Stimulated activated CD4-positive, alpha-beta T cell treated with anti-CD3 and anti-CD28 coated beads, Interleukin-1b, Interleukin-23, amount 100 ng/mL, for 4 hours (primary cell): ENCODE measurements around the gene DGKZ.

Source experiments
- DNase-seq, 2 donors: peaks; one replicate each; pipeline ENCODE4 v3.0.0-alpha.2; 2020; ENCODE audit warnings: low read depth in 2 of 2

The DGKZ gene

DNA sequence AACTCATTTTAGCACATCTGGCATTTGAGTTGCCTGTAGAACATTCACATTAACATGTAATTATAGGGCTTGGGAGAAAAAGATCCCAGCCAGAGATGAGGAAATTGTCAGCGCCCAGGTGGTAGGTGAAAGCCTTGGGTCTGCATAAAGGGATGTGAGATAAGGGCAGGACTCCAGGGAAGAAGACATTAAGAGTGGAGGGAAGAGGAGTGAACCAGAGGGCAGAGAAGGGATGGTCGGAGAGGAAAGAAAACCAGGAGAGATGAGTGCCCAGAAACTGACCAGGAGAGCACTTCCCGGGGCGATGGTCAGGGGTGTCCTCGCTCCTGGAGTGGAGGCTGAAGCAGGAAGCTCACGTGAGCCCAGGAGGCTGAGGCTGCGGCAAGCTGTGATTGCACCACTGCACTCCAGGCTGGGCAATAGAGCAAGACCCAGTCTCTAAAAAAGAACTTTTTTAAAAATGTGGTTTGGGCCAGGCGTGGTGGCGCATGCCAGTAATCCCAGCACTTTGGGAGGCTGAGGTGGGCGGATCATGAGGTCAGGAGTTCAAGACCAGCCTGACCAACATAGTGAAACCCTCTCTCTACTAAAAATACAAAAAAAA is 20.3 kb upstream of the DGKZ start:
- DNase-seq = no peak

DNA sequence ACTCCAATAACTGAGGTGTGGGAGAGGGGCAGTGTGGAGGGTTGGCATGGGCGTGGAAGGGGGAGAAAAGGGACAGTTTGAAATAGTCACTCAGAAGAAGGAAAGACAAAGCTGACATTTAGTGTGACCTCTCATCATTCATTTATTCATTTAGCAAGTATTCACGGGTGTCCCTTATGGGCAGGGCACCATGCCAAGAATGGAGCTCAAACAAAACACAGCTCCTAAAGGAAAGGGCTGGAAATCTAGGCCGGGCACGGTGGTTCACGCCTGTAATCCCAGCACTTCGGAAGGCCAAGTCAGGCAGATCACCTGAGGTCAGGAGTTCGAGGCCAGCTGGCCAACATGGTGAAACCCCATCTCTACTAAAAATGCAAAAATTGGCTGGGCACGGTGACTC is 19.4 kb upstream of the DGKZ start:
- no peak for DNase-seq

DNA sequence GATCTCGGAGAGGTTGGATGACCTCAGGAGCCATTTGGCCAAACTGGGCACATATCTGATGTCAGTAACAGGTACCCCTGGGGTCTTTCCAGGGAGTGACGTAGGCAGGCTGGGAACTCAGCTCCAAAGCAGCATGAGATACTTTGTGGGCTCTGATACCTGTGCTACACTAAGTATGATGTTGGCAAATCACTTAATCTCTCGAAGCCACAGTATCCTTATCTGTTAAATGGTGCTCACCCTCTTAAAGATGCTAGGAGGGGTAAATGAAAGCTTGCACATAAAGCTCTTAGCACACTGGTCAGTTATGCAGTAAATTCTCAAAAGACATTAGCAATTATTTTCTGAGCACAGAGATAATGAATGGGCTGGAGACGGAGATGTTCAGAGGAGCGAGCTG is 17.1 kb upstream of the DGKZ start:
- DNase-seq = no peak

DNA sequence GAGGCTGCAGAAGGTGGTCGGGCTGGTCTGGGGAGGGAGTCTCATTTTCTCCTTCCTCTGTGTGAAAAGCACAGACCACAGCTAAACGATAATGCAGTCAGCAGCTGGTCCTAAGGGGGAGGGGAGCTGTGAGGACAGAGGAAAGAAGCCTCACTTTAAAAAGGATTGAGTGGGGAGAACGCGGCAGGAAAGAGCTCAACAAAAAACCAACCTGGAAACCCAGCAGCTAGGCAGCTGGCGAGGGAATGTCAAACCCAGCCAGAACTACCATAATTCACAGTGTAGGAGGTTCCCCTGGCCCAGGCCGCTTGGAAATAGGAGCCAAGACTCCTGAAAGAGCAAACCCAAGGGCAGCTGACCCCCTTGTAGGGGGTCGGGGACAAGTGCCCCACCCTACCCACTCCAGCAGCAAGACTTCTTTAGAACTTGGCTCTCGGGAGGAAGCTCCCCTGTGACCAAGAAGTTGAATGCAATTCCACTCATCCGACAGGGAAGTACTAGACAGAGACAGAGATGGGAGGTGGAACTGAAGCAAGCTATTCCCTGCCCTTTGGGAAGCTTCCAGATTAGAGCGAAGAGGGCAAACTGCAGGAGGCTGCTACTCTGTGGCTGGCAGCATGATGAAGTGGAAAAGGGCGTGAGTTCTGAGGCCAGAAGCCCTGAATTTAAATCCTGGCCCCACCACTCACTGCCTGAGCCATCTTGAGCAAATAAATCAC is 16.5 kb upstream of the DGKZ start:
- no peak for DNase-seq

DNA sequence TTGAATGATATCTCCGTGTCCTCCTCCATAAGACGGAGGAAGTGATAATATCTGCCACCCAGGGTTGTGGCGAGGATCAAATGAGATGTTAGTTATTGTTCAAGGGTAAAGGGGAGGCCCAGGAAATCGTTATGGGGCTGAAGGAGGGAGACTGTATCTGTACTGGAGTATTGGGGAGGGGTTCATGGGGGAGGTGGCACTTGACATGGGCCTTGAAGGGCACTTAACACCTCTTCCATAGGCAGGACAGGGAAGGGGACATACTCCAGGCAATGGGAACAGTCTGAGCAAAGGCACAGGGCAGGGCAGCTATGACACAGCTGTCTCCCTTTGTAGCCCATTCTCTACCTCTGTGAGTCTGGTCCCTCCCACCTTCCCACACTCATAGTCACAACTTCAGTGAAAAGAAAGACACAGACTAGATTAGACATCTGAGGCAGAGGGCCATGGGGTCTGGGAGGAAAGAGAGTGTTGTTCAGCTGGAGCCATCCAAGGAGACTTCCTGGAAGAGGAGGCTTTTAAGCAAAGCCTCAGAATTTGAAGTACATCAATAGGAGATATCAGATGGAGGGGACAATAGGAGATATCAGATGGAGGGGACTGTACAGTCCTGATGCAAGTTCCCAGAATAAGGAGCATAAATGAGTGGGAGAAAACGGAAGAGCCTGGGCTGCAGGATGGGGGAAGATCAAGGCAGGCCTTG is 15.8 kb upstream of the DGKZ start:
- no peak for DNase-seq

DNA sequence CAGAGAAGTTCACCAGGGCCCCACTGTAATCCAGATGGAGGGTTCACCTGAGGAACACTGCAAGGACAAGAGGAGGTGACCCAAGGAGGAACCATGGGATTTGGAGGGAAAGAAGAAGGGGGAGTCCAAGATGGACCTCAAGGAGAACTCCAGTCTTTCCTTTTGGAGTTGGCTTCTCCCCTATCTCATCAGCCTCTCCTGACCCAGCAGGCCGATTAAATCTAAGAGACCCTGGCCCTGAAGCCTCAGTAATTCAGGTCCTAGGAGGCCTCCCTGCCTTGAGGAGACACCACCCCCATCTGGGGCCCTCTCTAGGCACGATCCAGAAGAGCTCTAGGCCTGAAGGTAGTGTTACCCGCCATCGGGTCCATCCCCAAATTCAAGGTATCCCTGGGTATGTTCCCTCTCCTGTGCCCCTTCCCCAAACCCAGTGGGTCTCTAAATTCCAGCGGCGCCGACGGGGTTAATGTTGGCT is 15.1 kb upstream of the DGKZ start:
- DNase-seq = no peak

DNA sequence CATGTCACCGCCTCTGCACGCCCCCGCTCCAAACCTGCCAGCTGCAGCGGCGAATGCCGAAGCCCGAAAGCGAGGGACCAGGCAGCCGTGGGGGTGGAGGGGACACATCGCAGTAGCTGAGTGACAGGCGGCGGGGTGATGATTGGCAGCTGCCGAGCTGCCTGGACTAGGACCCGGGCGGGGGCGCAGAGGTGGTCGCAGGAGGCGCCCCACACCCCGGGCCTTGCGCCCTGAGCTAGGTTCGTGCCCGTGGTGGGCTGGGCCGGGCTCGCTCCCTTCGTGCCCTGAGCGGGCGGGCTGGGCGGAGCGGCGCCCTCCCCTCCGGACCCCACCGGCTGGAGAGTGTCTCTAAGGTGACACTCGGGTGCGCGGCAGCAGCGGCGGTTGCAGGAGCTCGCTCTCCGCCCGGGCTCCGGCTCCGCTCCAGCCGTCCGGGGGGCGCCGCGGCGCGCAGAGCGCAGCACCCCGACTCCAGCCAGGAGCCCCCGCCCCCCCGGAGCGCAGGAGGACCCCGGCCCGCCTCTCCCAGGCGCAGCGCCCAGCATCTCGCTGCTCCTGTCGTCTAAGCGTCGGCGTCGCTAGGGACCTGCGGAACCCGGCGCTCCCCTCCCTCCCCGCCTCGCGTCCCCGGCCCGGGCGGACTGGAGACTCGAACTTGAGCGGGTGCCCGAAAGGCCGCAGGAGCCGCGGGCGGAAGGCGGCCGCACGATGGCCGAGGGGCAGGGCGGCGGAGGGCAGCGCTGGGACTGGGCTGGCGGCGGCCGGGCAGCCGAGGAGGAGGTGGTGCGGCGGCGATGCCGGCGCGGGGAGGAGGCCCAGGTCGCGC is 14.5 kb upstream of the DGKZ start:
- peak; percentile 61 to 65 for DNase-seq

DNA sequence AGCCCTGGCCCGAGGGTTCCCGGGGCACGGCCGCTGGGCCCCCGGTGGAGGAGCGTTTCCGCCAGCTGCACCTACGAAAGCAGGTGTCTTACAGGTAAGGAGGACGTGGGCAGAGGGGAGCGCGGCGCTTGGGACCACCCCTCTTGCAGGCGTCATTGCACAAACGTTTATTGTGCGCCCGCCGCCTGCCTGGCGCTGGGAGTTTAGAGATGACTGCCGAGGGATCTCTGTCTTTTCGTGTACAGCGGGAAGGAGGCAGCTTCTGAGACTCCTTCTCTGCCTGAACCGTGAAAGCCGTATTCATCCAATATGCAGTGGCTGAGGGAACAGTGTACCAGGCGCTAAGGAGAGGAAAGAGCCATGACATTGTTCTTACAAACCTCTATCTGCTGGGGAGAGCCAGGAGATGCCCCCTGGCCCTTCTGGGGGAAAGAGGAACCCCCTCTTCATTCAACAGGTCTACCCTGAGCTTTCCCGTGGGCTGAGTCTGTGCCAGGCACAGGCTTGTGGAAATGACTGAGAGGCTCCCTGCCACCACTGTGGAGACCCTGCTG is 13.8 kb upstream of the DGKZ start:
- DNase-seq = no peak

DNA sequence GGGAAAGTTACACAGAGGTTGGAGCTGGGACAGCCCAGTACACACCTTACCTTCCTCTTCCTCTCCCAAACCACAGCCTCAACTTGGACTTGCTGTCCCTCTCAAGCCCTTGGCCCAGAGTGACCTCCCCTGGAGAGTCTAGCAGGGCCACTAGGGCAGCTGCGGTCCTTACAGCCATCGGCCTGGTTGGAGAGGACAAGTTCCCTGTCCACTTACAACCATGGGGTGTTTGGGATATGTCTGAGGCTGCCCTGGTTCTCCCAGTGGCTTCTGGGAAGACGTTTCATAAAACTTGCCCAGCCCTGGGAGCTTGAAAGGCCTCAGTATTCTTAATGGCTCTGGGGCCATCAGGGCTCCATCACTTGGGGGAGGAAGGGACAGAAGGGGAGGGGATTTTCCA is 13.1 kb upstream of the DGKZ start:
- DNase-seq = no peak

DNA sequence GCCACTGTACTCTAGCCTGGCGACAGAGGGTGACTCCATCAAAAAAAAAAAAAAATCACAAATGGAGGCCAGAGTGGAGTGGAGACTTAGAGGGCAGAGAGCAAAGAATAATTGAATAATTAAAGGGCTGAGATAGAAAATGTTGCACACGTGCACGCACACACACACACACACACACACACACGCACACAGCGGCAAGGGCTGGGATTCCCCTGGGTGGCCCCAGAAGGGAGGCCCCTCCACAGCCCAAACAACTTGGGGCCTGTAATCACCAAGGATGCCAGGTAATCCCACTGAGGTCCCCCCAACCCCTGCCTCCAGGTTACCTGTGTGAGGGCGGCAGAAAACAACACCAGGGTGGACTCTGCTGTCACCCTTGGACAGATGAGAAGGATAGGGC is 12.0 kb upstream of the DGKZ start:
- no peak for DNase-seq

DNA sequence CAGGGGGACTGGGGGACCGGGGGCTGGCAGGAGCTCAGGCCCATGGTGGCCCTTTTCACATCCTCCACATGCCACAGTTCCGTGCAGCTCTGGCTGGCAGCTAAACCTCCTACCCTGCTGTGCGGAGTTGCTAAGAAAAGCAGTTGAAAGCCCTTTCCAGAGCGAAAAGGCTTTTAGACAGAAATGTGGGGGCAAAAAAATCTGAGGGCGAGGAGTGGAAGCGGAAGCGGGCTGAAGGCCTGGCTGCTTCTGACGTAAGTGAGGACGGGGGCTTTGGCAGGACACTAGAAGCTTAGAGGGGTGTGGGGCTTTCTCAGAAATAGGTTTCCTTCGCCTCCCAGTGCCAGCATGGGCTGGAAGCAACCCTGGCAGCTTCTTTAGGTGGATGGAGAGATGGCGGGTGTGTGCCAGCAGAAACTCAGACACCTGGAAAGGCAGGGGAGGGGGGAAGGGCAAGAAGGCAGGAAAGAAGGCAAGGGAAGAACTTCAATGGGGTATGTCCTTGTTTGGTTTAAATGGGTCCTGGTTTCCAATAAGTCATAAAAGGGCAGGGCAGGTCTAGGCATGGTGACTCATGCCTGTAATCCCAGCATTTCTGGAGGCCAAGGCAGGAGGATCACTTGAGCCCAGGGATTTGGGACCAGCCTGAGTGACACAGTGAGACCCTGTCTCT is 11.2 kb upstream of the DGKZ start:
- DNase-seq = no peak

DNA sequence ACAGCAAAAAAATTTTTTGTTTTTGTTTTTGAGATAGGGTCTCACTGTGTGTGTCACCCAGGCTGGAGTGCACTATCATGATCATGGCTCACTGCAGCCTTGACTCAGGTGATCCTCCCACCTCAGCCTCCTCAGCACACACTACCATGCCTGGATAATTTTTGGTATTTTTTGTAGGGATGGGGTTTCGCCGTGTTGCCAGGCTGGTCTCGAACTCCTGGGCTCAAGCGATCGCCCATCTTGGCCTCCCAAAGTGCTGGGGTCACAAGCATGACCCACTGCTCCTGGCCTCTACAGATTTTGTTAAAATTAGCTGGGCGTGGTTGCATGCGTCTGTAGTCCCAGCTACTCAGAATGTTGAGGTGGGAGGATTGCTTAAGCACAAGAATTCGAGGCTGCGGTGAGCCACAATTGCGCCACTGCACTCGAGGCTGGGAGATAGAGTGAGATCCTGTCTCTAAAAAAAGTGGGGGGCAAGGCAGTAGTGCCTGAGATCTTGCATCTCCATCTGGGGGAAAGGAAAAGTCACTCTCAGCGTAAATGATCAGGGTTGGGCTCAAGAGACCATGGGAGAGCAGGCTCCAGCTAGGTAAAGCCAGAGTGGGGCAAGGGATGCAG is 10.6 kb upstream of the DGKZ start:
- DNase-seq = no peak

DNA sequence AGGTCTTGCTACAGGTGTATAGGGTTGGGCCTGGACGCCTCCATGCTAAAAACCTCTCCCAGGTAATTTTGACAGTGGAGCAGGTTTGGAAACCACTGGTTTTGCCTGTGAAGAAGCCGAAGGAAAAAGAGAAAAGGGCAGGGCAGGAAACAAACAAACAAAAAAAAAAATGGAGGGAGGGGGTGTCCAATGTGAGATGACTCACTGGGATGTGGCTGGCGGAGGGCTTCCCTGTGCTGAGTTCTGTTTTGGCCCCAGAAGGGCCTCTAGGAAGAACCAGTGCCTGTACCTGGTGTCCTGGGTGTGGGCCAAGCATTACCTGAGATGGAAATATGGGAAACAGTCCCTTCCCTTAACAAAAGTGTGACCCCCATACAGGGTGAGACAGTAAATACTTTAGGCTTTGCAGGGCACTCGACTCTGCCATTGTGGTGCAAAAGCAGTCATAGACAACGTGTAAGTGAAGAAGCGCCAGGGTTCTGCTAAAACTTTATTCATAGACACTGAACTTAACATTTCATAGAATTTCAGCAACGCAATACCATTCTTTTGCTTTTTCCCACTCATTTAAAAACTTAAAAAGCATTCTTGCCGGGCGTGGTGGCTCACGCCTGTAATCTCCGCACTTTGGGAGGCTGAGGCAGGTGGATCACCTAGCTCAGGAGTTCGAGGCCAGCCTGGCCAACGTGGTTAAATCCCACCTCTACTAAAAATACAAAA is 9.5 kb upstream of the DGKZ start:
- no peak for DNase-seq

DNA sequence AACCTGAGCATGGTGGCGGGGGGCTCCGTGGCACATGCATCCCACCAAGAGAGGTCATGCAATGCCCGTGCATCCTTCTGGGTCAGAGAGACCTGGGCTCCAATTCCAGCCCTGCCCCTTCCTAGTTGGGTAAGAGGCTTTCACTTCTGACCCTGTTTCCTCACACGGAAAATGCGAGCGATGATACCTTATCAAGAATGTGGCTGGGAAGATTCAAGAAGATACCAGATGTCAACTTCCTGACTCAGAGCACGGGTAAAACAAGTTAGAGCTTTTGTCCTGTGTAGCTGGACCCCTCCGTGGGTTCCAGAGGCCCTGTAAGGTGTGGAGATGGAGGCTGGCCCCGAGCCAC is 8.7 kb upstream of the DGKZ start:
- DNase-seq = no peak

DNA sequence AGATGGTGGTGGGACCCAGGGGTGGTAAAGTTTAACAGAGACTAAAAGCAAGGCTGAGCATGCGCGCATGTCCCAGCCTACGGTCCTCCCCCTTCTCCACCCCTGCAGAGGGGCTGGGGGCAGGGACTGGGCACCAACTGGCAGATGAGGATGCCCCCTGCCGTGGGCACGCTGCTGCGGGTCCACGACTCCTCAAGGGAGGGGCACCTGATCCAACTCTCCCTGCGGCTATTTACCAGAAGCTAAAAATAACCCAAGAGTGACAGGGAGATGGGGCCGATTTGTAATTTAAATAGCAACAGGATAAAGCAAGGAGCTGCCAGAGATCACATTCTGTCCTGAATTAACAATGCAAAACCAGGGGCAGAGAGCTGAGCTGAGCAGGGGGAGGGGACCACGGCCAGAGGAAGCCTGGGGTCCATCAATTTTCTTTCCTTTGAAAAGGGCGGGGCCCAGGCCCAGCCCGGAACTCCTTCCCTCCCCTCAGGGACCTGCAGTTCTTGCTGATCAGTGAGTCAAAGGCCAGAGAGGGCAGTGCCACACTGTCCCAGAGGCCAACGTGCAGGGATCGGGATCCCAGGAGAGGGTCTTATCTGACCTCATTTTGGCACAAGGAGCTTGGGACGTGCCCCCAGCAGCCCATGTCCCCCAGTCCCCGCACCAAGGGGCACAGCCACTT is 8.1 kb upstream of the DGKZ start:
- no peak for DNase-seq

DNA sequence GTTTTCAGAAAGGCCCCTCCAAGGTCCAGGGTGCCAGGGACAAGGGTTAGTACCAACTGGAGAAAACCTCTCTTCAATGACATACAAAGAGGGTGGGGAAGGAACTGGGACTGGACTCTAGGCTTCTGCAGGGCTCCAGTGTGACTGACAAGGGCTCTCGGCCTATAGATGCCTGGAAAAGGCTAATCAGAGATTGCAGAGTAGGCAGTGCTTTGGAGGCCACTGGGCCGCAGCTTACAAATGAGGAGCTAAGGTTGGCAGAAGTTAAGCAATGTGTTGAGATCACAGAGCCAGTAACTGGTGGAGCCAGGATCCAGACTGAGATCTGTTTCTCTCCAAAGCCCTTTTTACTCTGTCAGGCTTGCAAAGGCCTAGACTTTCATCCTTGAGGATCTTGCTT is 7.4 kb upstream of the DGKZ start:
- DNase-seq = no peak

DNA sequence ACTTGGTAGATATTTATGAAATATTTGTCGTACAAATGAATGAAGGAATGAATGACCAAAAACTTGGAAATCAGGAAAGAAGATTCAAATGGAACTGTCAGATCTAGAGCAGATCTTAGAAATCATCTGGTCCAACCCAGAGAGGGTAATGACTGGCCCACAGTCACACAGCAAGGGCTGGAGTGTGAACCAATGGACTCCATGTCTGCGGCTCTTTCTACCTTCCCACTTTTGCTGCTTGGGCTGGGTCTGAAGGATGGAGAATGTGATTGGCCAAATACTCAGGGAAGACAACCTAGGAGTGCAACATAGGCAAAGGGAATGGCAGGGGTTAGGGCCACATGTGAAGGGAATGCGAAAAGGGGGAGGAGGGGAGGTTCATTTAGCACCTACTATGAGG is 5.8 kb upstream of the DGKZ start:
- no peak for DNase-seq

DNA sequence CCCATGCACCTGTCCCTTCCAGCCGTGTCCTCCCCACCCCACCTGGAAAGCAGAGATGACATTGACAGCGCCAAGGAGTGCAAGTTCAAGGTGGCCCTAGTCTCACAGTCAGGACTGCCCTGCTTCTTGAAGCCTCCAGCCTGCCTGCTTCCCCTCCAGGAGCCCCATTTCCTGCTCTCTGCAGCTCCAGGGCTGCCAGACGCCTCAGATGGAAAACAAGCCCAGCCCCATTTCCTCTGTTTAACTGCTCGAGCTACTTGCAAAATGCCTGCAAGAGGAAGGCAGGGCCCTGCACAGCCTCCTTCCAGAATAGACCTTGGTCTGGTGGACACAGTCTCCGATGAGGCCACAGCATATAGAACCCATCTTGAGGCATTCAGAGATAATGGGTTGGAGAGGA is 5.0 kb upstream of the DGKZ start:
- no peak for DNase-seq

DNA sequence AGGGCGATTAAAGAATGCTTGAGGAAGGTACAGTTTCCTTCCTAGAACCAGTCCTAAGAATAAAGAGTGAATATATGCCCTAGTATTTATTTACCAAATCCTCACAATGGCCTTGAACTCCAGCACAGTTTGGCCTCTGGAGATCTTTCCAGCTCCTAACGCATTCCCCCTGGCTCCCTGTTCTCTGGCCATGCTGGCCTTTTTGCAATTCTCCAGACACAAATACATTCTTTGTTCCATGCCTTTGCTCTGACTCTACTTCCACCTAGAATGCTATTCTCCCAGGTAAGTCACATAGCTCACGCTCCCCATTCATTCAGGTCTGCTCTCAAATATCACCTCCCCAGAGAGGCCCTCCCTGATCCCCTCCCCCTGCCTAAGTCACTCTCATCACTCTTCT is 3.7 kb upstream of the DGKZ start:
- no peak for DNase-seq

DNA sequence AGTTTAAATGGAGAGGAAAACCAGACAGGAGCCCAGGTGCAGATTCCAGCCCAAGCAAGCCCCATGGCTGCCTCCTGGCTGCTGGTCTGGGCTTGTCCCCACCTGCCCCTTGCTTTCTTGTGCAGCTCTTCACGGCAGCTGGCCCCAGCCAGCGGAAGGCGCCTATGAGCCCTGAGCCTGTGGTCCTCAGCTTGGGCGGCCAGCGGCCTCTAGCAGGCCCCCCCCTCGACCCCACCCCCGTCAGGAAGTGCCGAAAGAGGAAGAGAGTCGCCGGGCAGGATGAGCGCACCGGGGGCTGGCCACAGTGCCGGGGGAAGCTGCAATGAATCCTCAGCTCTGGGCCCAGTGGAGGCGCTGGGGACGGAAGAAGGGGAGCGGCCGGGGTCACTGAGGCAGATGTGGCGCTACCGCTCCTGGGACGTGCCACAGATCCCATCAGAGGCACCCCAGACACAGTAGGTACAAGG is 2.1 kb upstream of the DGKZ start:
- DNase-seq = no peak
